GM12878 (cell line): Measurements from ENCODE around the gene ARHGAP45. TPM values are rescaled to one million over a fixed set of nuclear protein-coding genes. Genes with fewer than 3 reads are reported as not detected.

Source experiments
- ATF2 ChIP-seq: IDR thresholded peaks from 2 replicates; pipeline ENCODE4 v1.6.1; 2012; ENCODE audit warnings: low read length, inconsistent platforms
- ATF3 ChIP-seq: IDR thresholded peaks from 2 replicates; pipeline ENCODE4 v1.6.1; 2011; ENCODE audit warnings: low read depth, mild to moderate bottlenecking, low read length, moderate library complexity, borderline replicate concordance; ENCODE audit errors: extremely low read depth
- BCL11A ChIP-seq: IDR thresholded peaks from 2 replicates; pipeline ENCODE4 v1.6.1; 2011; ENCODE audit warnings: low read depth, low read length
- BMI1 ChIP-seq: fragments of 450-650 bp; IDR thresholded peaks from 2 replicates; pipeline ENCODE4 v1.6.1; 2016; ENCODE audit warnings: mild to moderate bottlenecking, moderate library complexity, borderline replicate concordance
- CEBPB ChIP-seq, 2 experiments: fragments of 150-350 bp in 1 of 2; IDR thresholded peaks; 2 replicates each; pipeline ENCODE4 v1.6.1; 2012 to 2014; ENCODE audit warnings: low read depth in 2 of 2, low read length in 2 of 2, borderline replicate concordance in 1 of 2, inconsistent platforms in 1 of 2
- CHD4 ChIP-seq: fragments of 200-600 bp; sonication (generic); IDR thresholded peaks from 2 replicates; pipeline ENCODE4 v1.6.1; 2016; ENCODE audit warnings: mild to moderate bottlenecking
- CREM ChIP-seq: IDR thresholded peaks from 2 replicates; pipeline ENCODE4 v1.6.1; 2014; ENCODE audit warnings: antibody characterized with exemption, low read depth
- FOXM1 ChIP-seq: IDR thresholded peaks from 2 replicates; pipeline ENCODE4 v1.6.1; 2012; ENCODE audit warnings: low read depth, mild to moderate bottlenecking, inconsistent platforms, low read length, moderate library complexity
- GATAD2B ChIP-seq: fragments of 450-650 bp; conservative IDR thresholded peaks from 2 replicates; pipeline ENCODE4 v1.6.1; 2017; ENCODE audit warnings: low read depth, mild to moderate bottlenecking, moderate library complexity
- HDGF ChIP-seq: fragments of 450-650 bp; IDR thresholded peaks from 2 replicates; pipeline ENCODE4 v1.6.1; 2016; ENCODE audit warnings: antibody characterized with exemption
- IRF5 ChIP-seq: fragments of 450-650 bp; IDR thresholded peaks from 2 replicates; pipeline ENCODE4 v1.6.1; 2017; ENCODE audit warnings: borderline replicate concordance
- JUNB ChIP-seq: IDR thresholded peaks from 2 replicates; pipeline ENCODE4 v1.6.1; 2016; ENCODE audit warnings: antibody characterized with exemption, mild to moderate bottlenecking
- KAT2A ChIP-seq: conservative IDR thresholded peaks from 2 replicates; pipeline ENCODE4 v1.6.1; 2011; ENCODE audit warnings: low read depth, low read length; ENCODE audit not compliant: control insufficient read depth
- LARP7 ChIP-seq: fragments of 450-650 bp; IDR thresholded peaks from 2 replicates; pipeline ENCODE4 v1.6.1; 2017; ENCODE audit warnings: mild to moderate bottlenecking
- MTA2 ChIP-seq: fragments of 450-650 bp; IDR thresholded peaks from 2 replicates; pipeline ENCODE4 v1.6.1; 2016; ENCODE audit warnings: low read depth, mild to moderate bottlenecking, moderate library complexity
- MXI1 ChIP-seq: fragments of 150-350 bp; IDR thresholded peaks from 2 replicates; pipeline ENCODE4 v1.6.1; 2011; ENCODE audit warnings: low read depth, mild to moderate bottlenecking, inconsistent platforms, low read length, improper control_type of control experiment
- NRF1 ChIP-seq: conservative IDR thresholded peaks from 2 replicates; pipeline ENCODE4 v1.6.1; 2011; ENCODE audit warnings: mild to moderate bottlenecking, low read depth, low read length, improper control_type of control experiment
- PML ChIP-seq: IDR thresholded peaks from 2 replicates; pipeline ENCODE4 v1.6.1; 2012; ENCODE audit warnings: low read length, inconsistent platforms
- POLR2A ChIP-seq: IDR thresholded peaks from 2 replicates; pipeline ENCODE4 v1.6.1; 2011; ENCODE audit warnings: low read depth, mild to moderate bottlenecking, low read length
- RFX5 ChIP-seq: IDR thresholded peaks from 2 replicates; pipeline ENCODE4 v1.6.1; 2011; ENCODE audit warnings: low read depth, low read length, improper control_type of control experiment
- SIX5 ChIP-seq: IDR thresholded peaks from 2 replicates; pipeline ENCODE4 v1.6.1; 2011; ENCODE audit warnings: mild to moderate bottlenecking, low read depth, low read length, moderate library complexity; ENCODE audit not compliant: severe bottlenecking
- SREBF2 ChIP-seq: IDR thresholded peaks from 2 replicates; pipeline ENCODE4 v1.6.1; 2012; ENCODE audit warnings: mild to moderate bottlenecking, low read length
- STAT1 ChIP-seq: fragments of 450-650 bp; conservative IDR thresholded peaks from 2 replicates; pipeline ENCODE4 v1.6.1; 2014; ENCODE audit warnings: antibody characterized with exemption, mild to moderate bottlenecking
- SUZ12 ChIP-seq: fragments of 200-600 bp; sonication (generic); IDR thresholded peaks from one replicate; pipeline ENCODE4 v1.6.1; 2018; ENCODE audit warnings: antibody characterized with exemption, mild to moderate bottlenecking; ENCODE audit not compliant: unreplicated experiment
- TCF7 ChIP-seq: IDR thresholded peaks from 2 replicates; pipeline ENCODE4 v1.6.1; 2014; ENCODE audit warnings: antibody characterized with exemption, borderline replicate concordance
- ZNF207 ChIP-seq: fragments of 450-650 bp; IDR thresholded peaks from 2 replicates; pipeline ENCODE4 v1.6.1; 2014; ENCODE audit warnings: antibody characterized with exemption, mild to moderate bottlenecking, borderline replicate concordance
- polyA plus RNA-seq, 11 experiments: library from polyadenylated mRNA; depleted of rRNA in 4 of 11; unstranded in 6 of 11; stranded (reverse) in 5 of 11; fragments of >200 nt; fragmentation: Nextera tagmentation in 4 of 11; fragmentation: Illumina TruSeq in 1 of 11; extraction: Ambion mirVana in 4 of 11; extraction: Trizol in 1 of 11; gene quantifications; 1 replicate in 1 of 11; 2 replicates in 10 of 11; pipeline versions ENCODE4 v1.2.1 to v1.2.3, GENCODE V29; 2011 to 2016; ENCODE audit warnings: inconsistent platforms in 2 of 11, missing spikeins in 2 of 11, low read depth in 1 of 11
- total RNA-seq, 4 experiments: library from RNA; depleted of rRNA in 3 of 4; stranded (reverse); fragments of >200 nt in 3 of 4; fragmentation: Illumina TruSeq in 1 of 4; extraction: Trizol in 1 of 4; gene quantifications; 2 replicates each; pipeline versions ENCODE4 v1.2.1 to v1.2.3, GENCODE V29; 2013 to 2021
- TF ChIP-seq, protein P1 (sequence below): fragments of 450-650 bp; IDR thresholded peaks from 2 replicates; pipeline ENCODE4 v1.6.1; 2016; ENCODE audit warnings: mild to moderate bottlenecking

The ARHGAP45 gene
- total and polyA plus RNA-seq, 10 of the 15 experiments (the other 5 are each of a cell fraction or from before 2014, with no cell fraction given): 1.4 to 151 (median 59.9) TPM

GRCh38 chr19:1039646-1040475 is 27.1 kb upstream of the ARHGAP45 start, which contains the start of gene ABCA7 (continued):
- TF ChIP-seq IRF5 (no peak), ATF2 (no peak), SREBF2 (no peak), ZNF207 (no peak), SIX5 (no peak), RFX5 (no peak), POLR2A (peak; percentile 94), JUNB (no peak), LARP7 (no peak; the same call in 1 of the 2 replicates), CEBPB (IDR thresholded peaks at IDR 0.05; ENCODE audit: borderline replicate concordance in 1 of 2, low read depth in 2 of 2, low read length in 2 of 2) (no peak), SUZ12 (no peak), STAT1 (no peak), PML (no peak), MXI1 (peak; percentile 38; the same call in 1 of the 2 replicates), CHD4 (no peak), FOXM1 (no peak), TCF7 (no peak), MTA2 (no peak), NRF1 (peak; percentile 72), BMI1 (no peak), KAT2A (no peak), BCL11A (no peak), CREM (peak; percentile 67), GATAD2B (no peak), HDGF (peak; percentile 80), ATF3 (no peak)
- TF ChIP-seq, protein P1, sequence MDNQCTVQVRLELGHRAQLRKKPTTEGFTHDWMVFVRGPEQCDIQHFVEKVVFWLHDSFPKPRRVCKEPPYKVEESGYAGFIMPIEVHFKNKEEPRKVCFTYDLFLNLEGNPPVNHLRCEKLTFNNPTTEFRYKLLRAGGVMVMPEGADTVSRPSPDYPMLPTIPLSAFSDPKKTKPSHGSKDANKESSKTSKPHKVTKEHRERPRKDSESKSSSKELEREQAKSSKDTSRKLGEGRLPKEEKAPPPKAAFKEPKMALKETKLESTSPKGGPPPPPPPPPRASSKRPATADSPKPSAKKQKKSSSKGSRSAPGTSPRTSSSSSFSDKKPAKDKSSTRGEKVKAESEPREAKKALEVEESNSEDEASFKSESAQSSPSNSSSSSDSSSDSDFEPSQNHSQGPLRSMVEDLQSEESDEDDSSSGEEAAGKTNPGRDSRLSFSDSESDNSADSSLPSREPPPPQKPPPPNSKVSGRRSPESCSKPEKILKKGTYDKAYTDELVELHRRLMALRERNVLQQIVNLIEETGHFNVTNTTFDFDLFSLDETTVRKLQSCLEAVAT: no peak
